Stomach (tissue), 9 donors: ENCODE results near the gene ATF2. TPM values are rescaled to one million over a fixed set of nuclear protein-coding genes. Genes with fewer than 3 reads are reported as not detected.

Source experiments
- DNase-seq, 2 donors: peaks; one replicate each; pipeline versions ENCODE4 v3.0.0 to v3.0.0-alpha.2; 2013 to 2019
- H3K27ac ChIP-seq, 5 donors: fragments of 200-600 bp in 4 of 5; sonication (generic) in 4 of 5; one replicate each; pipeline ENCODE4 v1.5.1; 2013 to 2019; ENCODE audit warnings: mild to moderate bottlenecking in 1 of 5, moderate library complexity in 1 of 5
- H3K27me3 ChIP-seq, 3 donors: fragments of 200-600 bp; sonication (generic); one replicate each; pipeline ENCODE4 v1.5.1; 2017 to 2019; ENCODE audit warnings: mixed run types in 1 of 3
- H3K36me3 ChIP-seq, 4 donors: fragments of 200-600 bp; sonication (generic); 1 replicate in 3 of 4; 2 replicates in 1 of 4; pipeline ENCODE4 v1.5.1; 2016 to 2019
- H3K4me1 ChIP-seq, 4 donors: fragments of 200-600 bp; sonication (generic); one replicate each; pipeline ENCODE4 v1.5.1; 2016 to 2019
- H3K4me3 ChIP-seq, 4 donors: fragments of 200-600 bp; sonication (generic) in 3 of 4; one replicate each; pipeline ENCODE4 v1.5.1; 2016 to 2019; ENCODE audit warnings: mild to moderate bottlenecking in 1 of 4
- H3K9me3 ChIP-seq, 4 donors: fragments of 200-600 bp; sonication (generic); one replicate each; pipeline ENCODE4 v1.5.1; 2016 to 2019
- CTCF ChIP-seq, 7 experiments: fragments of 450-650 bp in 4 of 7; fragments of 200-600 bp in 3 of 7; sonication (generic) in 3 of 7; IDR thresholded peaks; one replicate each; pipeline ENCODE4 v1.5.1; 2016 to 2019; ENCODE audit warnings: antibody characterized with exemption in 7 of 7, control low read depth in 2 of 7, mild to moderate bottlenecking in 1 of 7
- EP300 ChIP-seq: sonication (generic); formaldehyde crosslinking; IDR thresholded peaks from one replicate; pipeline ENCODE4 v1.6.1; 2017; ENCODE audit warnings: antibody characterized with exemption
- POLR2A ChIP-seq, 4 donors: fragments of 450-650 bp; IDR thresholded peaks; one replicate each; pipeline ENCODE4 v1.6.1; 2016; ENCODE audit warnings: antibody characterized with exemption in 4 of 4, control low read depth in 2 of 4, mild to moderate bottlenecking in 1 of 4, moderate library complexity in 1 of 4
- POLR2AphosphoS5 ChIP-seq, 3 donors: sonication (generic); formaldehyde crosslinking; IDR thresholded peaks; one replicate each; pipeline ENCODE4 v1.6.1; 2016; ENCODE audit warnings: antibody characterized with exemption in 3 of 3
- WGBS, 5 donors: extraction: QIAGEN DNeasy Blood & Tissue Kit in 3 of 5; methylation state at CpG; one replicate each; pipeline versions ENCODE4 v1.1.5 to v1.1.7; 2013 to 2018; 5-methylcytosine and 5-hydroxymethylcytosine counted together
- intact Hi-C: fragments of 100-400 bp; cut with DNase I; formaldehyde crosslinking; loops from one replicate; pipeline ENCODE4 v1.15.1; 2023; ENCODE audit warnings: low total_unique reads
- polyA plus RNA-seq, 3 donors: library from polyadenylated mRNA; stranded (reverse); fragments of 200-250 nt; gene quantifications; one replicate each; pipeline ENCODE4 v1.2.3, GENCODE V29; 2013
- total RNA-seq, 5 donors: library from RNA; depleted of rRNA; stranded (reverse); fragments of >200 nt; gene quantifications; one replicate each; pipeline versions ENCODE4 v1.1.0 to v1.2.3, GENCODE V29; 2014 to 2016
- donor health status: healthy with polysubstance abuse.
- donor health status: Bipolar disorder and iron deficiency.
- donor health status: healthy.

Gene ATF2
- total and polyA plus RNA-seq, 8 donors = 6.7 to 74.1 (median 28.4) TPM

- intact Hi-C loops = no loop called here
- TF ChIP-seq POLR2AphosphoS5 (IDR thresholded peaks at IDR 0.05) (no peak), EP300 (no peak)
- Histone ChIP-seq H3K36me3 (no peaks in the 10 kb centered on the region), H3K4me1 (no peaks in the 10 kb centered on the region), H3K9me3 (no peaks in the 10 kb centered on the region), H3K27ac (no peak overlapping the region), H3K4me3 (no peak overlapping the region), H3K27me3 (no peaks in the 10 kb centered on the region)
- WGBS, 5 donors = 88 to 96% (median 94%) methylated on average over 5 of the region's 5 CpGs
- DNase-seq = no peak
These were observed 110.8 kb downstream of the ATF2 start for GRCh38 chr2:175057078-175057685.

- TF ChIP-seq CTCF (IDR thresholded peaks at IDR 0.05) (no peak), POLR2A (IDR thresholded peaks at IDR 0.05) (no peak), POLR2AphosphoS5 (IDR thresholded peaks at IDR 0.05) (no peak), EP300 (no peak)
- Histone ChIP-seq H3K27me3 (no peaks in the 10 kb centered on the region), H3K9me3 (no peaks in the 10 kb centered on the region), H3K4me1 (no peaks in the 10 kb centered on the region), H3K27ac (no peak overlapping the region), H3K36me3 (no peaks in the 10 kb centered on the region), H3K4me3 (no peak overlapping the region)
- intact Hi-C loops = no loop called here
- DNase-seq = no peak
These were observed 112.0 kb downstream of the ATF2 start for GRCh38 chr2:175055993-175056392.

- WGBS, 5 donors = 87 to 98% (median 91%) methylated on average over 4 of the region's 4 CpGs
- Histone ChIP-seq H3K9me3 (no peaks in the 10 kb centered on the region), H3K27me3 (no peaks in the 10 kb centered on the region), H3K27ac (no peak overlapping the region), H3K4me3 (no peak overlapping the region), H3K36me3 (no peaks in the 10 kb centered on the region), H3K4me1 (no peaks in the 10 kb centered on the region)
- intact Hi-C loops = no loop called here
- no peak for DNase-seq
- TF ChIP-seq POLR2A (IDR thresholded peaks at IDR 0.05) = no peak
- TF ChIP-seq POLR2AphosphoS5 (IDR thresholded peaks at IDR 0.05) = no peak
- TF ChIP-seq EP300 = no peak
- no peak for TF ChIP-seq CTCF (IDR thresholded peaks at IDR 0.05)
These were observed 113.7 kb downstream of the ATF2 start for GRCh38 chr2:175054340-175054739.

- TF ChIP-seq CTCF (IDR thresholded peaks at IDR 0.05) (no peak), EP300 (no peak), POLR2A (IDR thresholded peaks at IDR 0.05) (no peak), POLR2AphosphoS5 (IDR thresholded peaks at IDR 0.05) (no peak)
- no peak overlapping the region for H3K4me3 ChIP-seq
- no peaks in the 10 kb centered on the region for H3K4me1 ChIP-seq
- intact Hi-C loops = no loop called here
- no peak for DNase-seq
- no peaks in the 10 kb centered on the region for H3K36me3 ChIP-seq
- H3K9me3 ChIP-seq = no peaks in the 10 kb centered on the region
- H3K27me3 ChIP-seq = no peaks in the 10 kb centered on the region
- H3K27ac ChIP-seq = no peak overlapping the region
These were observed 118.3 kb downstream of the ATF2 start for GRCh38 chr2:175049661-175050060.

GRCh38 chr2:175048275-175048674, 119.7 kb downstream of the ATF2 start:
- no peak for TF ChIP-seq EP300
- TF ChIP-seq POLR2A (IDR thresholded peaks at IDR 0.05) = no peak
- no peak for TF ChIP-seq CTCF (IDR thresholded peaks at IDR 0.05)
- TF ChIP-seq POLR2AphosphoS5 (IDR thresholded peaks at IDR 0.05) = no peak
- no peak for DNase-seq
- 81 to 86% (median 86%) methylated on average over 2 of the region's 2 CpGs for WGBS, 5 donors
- Histone ChIP-seq H3K27ac (no peak overlapping the region), H3K27me3 (no peaks in the 10 kb centered on the region), H3K4me1 (no peaks in the 10 kb centered on the region), H3K4me3 (no peak overlapping the region), H3K36me3 (no peaks in the 10 kb centered on the region), H3K9me3 (no peaks in the 10 kb centered on the region)
- intact Hi-C loops = no loop called here
